Retinal pigment epithelial cell (primary cell): ENCODE data around the gene CSF1R.

Experiments
- DNase-seq: peaks from one replicate; pipeline ENCODE4 v3.0.0-alpha.2; 2010; ENCODE audit warnings: low read depth
- H3K4me3 ChIP-seq: 2 replicates; pipeline ENCODE4 v1.5.1; 2011; ENCODE audit warnings: mild to moderate bottlenecking, low read length, control low read depth, moderate library complexity
- TF ChIP-seq, protein P1 (sequence below): conservative IDR thresholded peaks from 2 replicates; pipeline ENCODE4 v1.5.1; 2011; ENCODE audit warnings: low read depth, low read length, control low read depth, inconsistent platforms

The CSF1R gene

GRCh38 chr5:150075806-150076205 lies 10.5 kb downstream of the CSF1R start:
- H3K4me3 ChIP-seq = no peak overlapping the region
- no peak for DNase-seq
- TF ChIP-seq, protein P1, sequence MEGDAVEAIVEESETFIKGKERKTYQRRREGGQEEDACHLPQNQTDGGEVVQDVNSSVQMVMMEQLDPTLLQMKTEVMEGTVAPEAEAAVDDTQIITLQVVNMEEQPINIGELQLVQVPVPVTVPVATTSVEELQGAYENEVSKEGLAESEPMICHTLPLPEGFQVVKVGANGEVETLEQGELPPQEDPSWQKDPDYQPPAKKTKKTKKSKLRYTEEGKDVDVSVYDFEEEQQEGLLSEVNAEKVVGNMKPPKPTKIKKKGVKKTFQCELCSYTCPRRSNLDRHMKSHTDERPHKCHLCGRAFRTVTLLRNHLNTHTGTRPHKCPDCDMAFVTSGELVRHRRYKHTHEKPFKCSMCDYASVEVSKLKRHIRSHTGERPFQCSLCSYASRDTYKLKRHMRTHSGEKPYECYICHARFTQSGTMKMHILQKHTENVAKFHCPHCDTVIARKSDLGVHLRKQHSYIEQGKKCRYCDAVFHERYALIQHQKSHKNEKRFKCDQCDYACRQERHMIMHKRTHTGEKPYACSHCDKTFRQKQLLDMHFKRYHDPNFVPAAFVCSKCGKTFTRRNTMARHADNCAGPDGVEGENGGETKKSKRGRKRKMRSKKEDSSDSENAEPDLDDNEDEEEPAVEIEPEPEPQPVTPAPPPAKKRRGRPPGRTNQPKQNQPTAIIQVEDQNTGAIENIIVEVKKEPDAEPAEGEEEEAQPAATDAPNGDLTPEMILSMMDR = peak; percentile 13

GRCh38 chr5:150075233-150075632 lies 11.1 kb downstream of the CSF1R start:
- DNase-seq = no peak
- TF ChIP-seq, protein P1 = no peak
- H3K4me3 ChIP-seq = no peak overlapping the region

- TF ChIP-seq, protein P1 = no peak
- no peak overlapping the region for H3K4me3 ChIP-seq
- no peak for DNase-seq
These were observed 12.7 kb downstream of the CSF1R start for GRCh38 chr5:150073677-150074076.

DNA sequence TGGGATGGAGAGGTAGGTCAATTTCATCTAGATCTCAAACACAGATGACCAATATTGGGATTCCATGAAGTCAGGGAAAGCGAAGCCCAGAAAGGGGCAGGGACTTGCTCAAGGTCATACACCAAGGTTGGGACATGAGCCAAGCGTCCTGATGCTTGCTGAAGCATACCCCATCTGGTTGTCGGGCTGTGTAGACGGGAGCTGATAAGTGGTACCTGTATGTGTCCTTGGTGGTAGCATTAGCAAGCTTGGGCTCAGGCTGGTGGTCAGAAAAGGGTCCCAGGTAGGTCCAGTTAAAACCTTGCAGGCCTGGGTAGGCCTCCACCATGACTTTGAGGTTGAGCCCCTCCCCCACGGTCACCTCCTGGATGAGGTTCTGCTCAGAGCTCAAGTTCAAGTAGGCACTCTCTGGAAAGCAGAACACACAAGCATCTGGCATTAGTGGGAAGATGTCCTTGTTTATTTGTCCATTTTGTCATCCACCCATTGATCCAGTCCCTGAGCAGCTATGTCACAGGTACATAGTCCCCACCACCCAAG lies 13.2 kb downstream of the CSF1R start:
- DNase-seq = no peak
- TF ChIP-seq, protein P1 = no peak
- H3K4me3 ChIP-seq = no peak overlapping the region

GRCh38 chr5:150070821-150071220 lies 15.5 kb downstream of the CSF1R start:
- no peak for DNase-seq

DNA sequence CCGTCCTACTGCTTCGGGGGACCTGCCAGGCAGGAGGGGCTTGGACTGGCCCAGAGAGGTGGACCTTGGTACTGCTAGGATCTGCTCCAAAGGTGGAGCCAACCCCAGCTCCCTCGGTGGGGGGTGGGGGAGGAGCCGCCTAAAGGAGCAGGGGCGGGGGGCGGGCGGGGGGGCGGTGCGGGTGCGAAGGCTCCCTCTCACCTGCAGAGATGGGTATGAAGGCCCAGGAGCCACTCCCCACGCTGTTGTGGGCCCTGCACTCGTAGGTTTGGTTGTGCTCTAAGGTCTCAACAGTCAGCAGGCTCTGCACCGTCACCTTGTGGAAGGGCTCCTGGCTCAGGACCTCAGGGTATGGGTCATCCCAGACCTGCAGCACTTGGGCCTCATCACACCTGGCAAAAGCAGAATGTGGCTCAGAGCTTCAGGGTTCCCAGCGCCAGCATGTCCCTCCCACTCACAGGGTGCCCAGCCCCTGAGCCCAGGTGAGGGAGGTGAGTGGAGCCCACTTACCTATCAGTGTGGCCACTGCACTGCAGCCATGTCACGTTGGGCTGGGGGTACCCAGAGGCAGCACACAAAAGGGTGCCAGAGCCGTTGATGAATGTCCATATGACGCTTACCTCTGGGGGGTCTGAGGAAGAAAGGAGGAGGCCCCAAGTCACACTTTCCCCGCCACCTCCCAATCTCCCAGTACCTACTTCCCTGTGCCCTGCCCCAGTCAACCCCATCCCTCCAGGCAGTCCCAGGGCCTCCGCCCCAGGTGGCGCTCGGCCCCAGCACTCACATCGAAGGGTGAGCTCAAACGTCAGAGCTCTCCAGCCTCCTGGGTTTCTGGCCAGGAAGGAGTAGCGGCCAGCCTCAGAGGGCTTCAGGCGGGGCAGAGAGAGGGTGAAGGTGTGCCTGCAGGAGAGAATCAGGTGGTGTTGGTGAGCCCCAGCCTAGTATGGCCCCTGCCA lies 16.4 kb downstream of the CSF1R start:
- TF ChIP-seq, protein P1 = no peak

More at GRCh38 chr5:150070821-150071220, 15.5 kb downstream of the CSF1R start:
- TF ChIP-seq, protein P1 = no peak
- no peak overlapping the region for H3K4me3 ChIP-seq

More for the DNA sequence above, 16.4 kb downstream of the CSF1R start:
- no peak for DNase-seq
- H3K4me3 ChIP-seq = no peak overlapping the region
